ENCODE data around the gene GPC6.

GRCh38 chr13:94305033-94305432, 1078.4 kb downstream of the GPC6 start:
- no peak for TF ChIP-seq POLR2AphosphoS5 (IDR thresholded peaks at IDR 0.05)
- TF ChIP-seq CTCF (IDR thresholded peaks at IDR 0.05), result no peak

Data from suprapubic skin (tissue), 3 donors.